ENCODE results near the gene COG7. TPM values are rescaled to one million over a fixed set of nuclear protein-coding genes. Genes with fewer than 3 reads are reported as not detected.

The COG7 gene
- polyA plus RNA-seq, 1 of the 3 experiments (the other 2 are of a cell fraction): 33.0 TPM

DNA sequence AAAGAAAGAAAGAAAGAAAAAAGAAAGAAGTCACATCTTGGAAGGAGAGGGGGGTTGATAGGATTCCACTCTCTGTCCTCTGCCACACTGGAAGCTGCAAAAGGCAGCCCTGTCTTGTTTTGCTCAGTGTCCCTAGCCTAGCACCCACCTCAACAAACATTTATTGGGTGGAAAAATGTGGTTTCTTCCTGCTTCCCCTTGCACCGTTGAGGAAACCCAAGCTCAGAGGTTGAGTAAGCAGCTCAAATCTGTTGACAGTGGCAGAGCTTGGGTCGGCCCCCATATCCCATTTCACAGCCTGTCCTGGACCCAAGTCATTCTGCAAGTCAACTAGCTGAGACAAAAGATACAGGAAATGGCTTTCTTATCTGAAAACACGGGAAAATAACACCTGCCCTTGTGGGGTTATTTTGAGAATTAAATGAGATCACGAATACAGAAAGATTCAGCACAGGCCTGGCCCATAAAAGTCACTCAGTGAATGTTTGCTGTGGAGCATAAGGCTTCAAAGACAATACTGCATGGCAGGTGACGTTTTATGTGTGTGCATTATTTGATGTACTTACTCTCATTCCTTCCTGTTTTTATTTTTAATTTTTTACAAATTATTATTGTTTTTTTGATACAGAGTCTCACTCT lies 87.3 kb downstream of the COG7 start (continued):
- TF ChIP-seq, protein P1, sequence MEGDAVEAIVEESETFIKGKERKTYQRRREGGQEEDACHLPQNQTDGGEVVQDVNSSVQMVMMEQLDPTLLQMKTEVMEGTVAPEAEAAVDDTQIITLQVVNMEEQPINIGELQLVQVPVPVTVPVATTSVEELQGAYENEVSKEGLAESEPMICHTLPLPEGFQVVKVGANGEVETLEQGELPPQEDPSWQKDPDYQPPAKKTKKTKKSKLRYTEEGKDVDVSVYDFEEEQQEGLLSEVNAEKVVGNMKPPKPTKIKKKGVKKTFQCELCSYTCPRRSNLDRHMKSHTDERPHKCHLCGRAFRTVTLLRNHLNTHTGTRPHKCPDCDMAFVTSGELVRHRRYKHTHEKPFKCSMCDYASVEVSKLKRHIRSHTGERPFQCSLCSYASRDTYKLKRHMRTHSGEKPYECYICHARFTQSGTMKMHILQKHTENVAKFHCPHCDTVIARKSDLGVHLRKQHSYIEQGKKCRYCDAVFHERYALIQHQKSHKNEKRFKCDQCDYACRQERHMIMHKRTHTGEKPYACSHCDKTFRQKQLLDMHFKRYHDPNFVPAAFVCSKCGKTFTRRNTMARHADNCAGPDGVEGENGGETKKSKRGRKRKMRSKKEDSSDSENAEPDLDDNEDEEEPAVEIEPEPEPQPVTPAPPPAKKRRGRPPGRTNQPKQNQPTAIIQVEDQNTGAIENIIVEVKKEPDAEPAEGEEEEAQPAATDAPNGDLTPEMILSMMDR (IDR thresholded peaks at IDR 0.05): no peak
- TF ChIP-seq, protein P2, sequence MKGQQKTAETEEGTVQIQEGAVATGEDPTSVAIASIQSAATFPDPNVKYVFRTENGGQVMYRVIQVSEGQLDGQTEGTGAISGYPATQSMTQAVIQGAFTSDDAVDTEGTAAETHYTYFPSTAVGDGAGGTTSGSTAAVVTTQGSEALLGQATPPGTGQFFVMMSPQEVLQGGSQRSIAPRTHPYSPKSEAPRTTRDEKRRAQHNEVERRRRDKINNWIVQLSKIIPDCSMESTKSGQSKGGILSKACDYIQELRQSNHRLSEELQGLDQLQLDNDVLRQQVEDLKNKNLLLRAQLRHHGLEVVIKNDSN (IDR thresholded peaks at IDR 0.05; ENCODE audit: borderline replicate concordance, low read depth): no peak
- TF ChIP-seq JUND (IDR thresholded peaks at IDR 0.05): no peak
- no peak for TF ChIP-seq CHD2 (IDR thresholded peaks at IDR 0.05; ENCODE audit: low read length, partially characterized antibody)
- TF ChIP-seq, protein P3, sequence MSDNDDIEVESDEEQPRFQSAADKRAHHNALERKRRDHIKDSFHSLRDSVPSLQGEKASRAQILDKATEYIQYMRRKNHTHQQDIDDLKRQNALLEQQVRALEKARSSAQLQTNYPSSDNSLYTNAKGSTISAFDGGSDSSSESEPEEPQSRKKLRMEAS (IDR thresholded peaks at IDR 0.05; ENCODE audit: low read depth): no peak
- TF ChIP-seq FOXJ3 (CRISPR knock-in tag; IDR thresholded peaks at IDR 0.05): no peak

DNA sequence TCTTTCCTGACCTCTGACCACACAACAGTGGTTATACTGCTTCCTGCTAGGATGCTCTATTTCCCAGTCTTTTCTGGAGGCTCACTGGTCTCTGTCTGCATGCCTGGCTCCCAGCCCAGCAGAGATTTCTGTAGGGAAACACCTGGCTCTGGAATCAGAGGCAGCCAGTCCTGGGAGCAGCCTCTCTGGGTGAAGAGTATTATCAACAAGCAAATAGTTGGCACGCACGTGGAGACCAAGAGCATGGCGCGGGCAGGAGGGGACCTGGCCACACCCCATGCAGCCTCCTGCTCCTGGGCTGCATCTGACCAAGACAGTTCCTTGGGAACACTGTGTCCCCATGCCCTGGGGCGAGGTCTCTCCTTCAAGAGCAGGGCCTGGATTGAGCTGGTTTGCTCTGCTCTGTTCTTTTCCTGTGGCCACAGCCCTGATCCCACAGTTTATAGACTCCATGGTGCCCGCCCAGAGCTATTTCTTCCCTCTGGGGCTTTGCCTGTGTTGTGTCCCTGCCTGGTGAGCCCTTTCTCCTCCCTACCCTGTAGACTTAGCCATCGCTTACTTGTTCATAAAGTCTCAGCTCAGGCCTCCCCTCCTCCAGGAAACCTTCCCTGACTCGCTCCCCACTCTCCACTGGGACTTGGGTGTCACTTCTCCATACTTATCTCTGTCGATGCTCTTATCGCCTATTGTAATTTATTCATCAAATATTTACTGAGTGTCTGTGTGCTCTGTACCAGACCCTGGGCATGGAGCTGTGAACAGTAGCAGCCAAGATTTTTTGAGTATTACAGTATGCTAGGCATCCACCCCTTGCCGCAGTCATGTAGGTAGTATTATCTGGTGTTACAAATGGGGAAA lies 90.3 kb downstream of the COG7 start:
- ChIA-PET POLR2A (no interaction called here), CTCF (interaction anchor here (1.2 to 1.8 kb wide), 3 partner anchors 10 to 180 kb away, joined by 3 to 5 read pairs (median 3); partner anchors contain the start of gene SCNN1G)
- no peaks in the 10 kb centered on the region for H3K36me3 ChIP-seq (replicated peaks in 1 of 2; ENCODE audit: control insufficient read depth in 1 of 2, insufficient read depth in 2 of 2, low read length in 1 of 2)
- TF ChIP-seq FOXM1 (IDR thresholded peaks at IDR 0.05; ENCODE audit: low read depth) (no peak), MEF2A (IDR thresholded peaks at IDR 0.05; ENCODE audit: borderline replicate concordance, low read depth) (no peak), YY1 (IDR thresholded peaks at IDR 0.05; ENCODE audit: low read depth) (no peak), TEAD4 (IDR thresholded peaks at IDR 0.05; ENCODE audit: borderline replicate concordance, insufficient read depth) (no peak), CHD2 (IDR thresholded peaks at IDR 0.05; ENCODE audit: low read length, partially characterized antibody) (no peak), FOXJ3 (CRISPR knock-in tag; IDR thresholded peaks at IDR 0.05) (no peak), NRF1 (IDR thresholded peaks at IDR 0.05; ENCODE audit: low read depth, low read length) (no peak)
- TF ChIP-seq, protein P4, sequence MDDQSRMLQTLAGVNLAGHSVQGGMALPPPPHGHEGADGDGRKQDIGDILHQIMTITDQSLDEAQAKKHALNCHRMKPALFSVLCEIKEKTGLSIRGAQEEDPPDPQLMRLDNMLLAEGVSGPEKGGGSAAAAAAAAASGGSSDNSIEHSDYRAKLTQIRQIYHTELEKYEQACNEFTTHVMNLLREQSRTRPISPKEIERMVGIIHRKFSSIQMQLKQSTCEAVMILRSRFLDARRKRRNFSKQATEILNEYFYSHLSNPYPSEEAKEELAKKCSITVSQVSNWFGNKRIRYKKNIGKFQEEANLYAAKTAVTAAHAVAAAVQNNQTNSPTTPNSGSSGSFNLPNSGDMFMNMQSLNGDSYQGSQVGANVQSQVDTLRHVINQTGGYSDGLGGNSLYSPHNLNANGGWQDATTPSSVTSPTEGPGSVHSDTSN (IDR thresholded peaks at IDR 0.05): no peak
- H3K4me1 ChIP-seq (ENCODE audit: control insufficient read depth in 1 of 2, insufficient read depth in 2 of 2, low read depth in 1 of 2, low read length in 1 of 2): peaks cover 0 to 3% of the 10 kb centered on the region in 2 experiments; a peak in 1 of 4 replicates
- H3K79me2 ChIP-seq (ENCODE audit: insufficient read depth): no peaks in the 10 kb centered on the region
- H3K9me2 ChIP-seq: no peaks in the 10 kb centered on the region
- H4K20me1 ChIP-seq (ENCODE audit: insufficient read depth): no peaks in the 10 kb centered on the region
- DNase-seq: no peak
- no peaks in the 10 kb centered on the region for H3K27me3 ChIP-seq (ENCODE audit: insufficient read depth)
- H3F3A ChIP-seq (replicated peaks; ENCODE audit: insufficient read depth): no peaks in the 10 kb centered on the region
- no peak overlapping the region for H3K27ac ChIP-seq (ENCODE audit: low read depth in 2 of 2, low read length in 1 of 2)
- no peaks in the 10 kb centered on the region for H3K9me3 ChIP-seq
- H3K4me3 ChIP-seq (ENCODE audit: low read depth in 2 of 2, low read length in 1 of 2): no peak overlapping the region
- H2AFZ ChIP-seq (ENCODE audit: low read depth): no peak overlapping the region
- no peak overlapping the region for H3K9ac ChIP-seq
- WGBS (ENCODE audit: low lambda C conversion rate): 61% methylated on average over 8 of the region's 11 CpGs
- no peak overlapping the region for H3K4me2 ChIP-seq
